H9 (cell line): ENCODE measurements around the gene SERPINB5. TPM values are rescaled to one million over a fixed set of nuclear protein-coding genes. Genes with fewer than 3 reads are reported as not detected.

Source experiments
- DNase-seq: peaks from one replicate; pipeline ENCODE4 v3.0.0-alpha.2; 2017
- H2AFZ ChIP-seq: one replicate; pipeline ENCODE4 v1.6.1; 2013; ENCODE audit warnings: mild to moderate bottlenecking, low read length, control low read depth, moderate library complexity
- H2AK5ac ChIP-seq: 2 replicates; pipeline ENCODE4 v1.6.1; 2013; ENCODE audit warnings: low read length, control low read depth, mixed read lengths; ENCODE audit not compliant: insufficient read length
- H2BK120ac ChIP-seq: one replicate; pipeline ENCODE4 v1.6.1; 2013; ENCODE audit warnings: low read depth, mild to moderate bottlenecking, low read length, control low read depth, inconsistent platforms; ENCODE audit not compliant: poor library complexity, severe bottlenecking
- H2BK12ac ChIP-seq: 2 replicates; pipeline ENCODE4 v1.6.1; 2013; ENCODE audit warnings: low read length, control low read depth, mixed read lengths, low read depth; ENCODE audit not compliant: insufficient read length
- H2BK15ac ChIP-seq: 2 replicates; pipeline ENCODE4 v1.6.1; 2013; ENCODE audit warnings: low read depth, low read length, control low read depth
- H2BK20ac ChIP-seq: one replicate; pipeline ENCODE4 v1.6.1; 2013; ENCODE audit warnings: low read depth, mild to moderate bottlenecking, low read length, control low read depth, inconsistent platforms; ENCODE audit not compliant: poor library complexity, severe bottlenecking
- H2BK5ac ChIP-seq: 2 replicates; pipeline ENCODE4 v1.6.1; 2013; ENCODE audit warnings: low read length, control low read depth, mixed read lengths; ENCODE audit not compliant: insufficient read length
- H3K14ac ChIP-seq: 2 replicates; pipeline ENCODE4 v1.6.1; 2013; ENCODE audit warnings: low read length, control low read depth; ENCODE audit not compliant: insufficient read depth
- H3K18ac ChIP-seq: 2 replicates; pipeline ENCODE4 v1.6.1; 2013; ENCODE audit warnings: low read depth, mild to moderate bottlenecking, mixed read lengths, low read length, control low read depth; ENCODE audit not compliant: insufficient read length
- H3K23ac ChIP-seq: 2 replicates; pipeline ENCODE4 v1.6.1; 2013; ENCODE audit warnings: low read length, control low read depth, mixed read lengths, low read depth; ENCODE audit not compliant: insufficient read length
- H3K23me2 ChIP-seq: 2 replicates; pipeline ENCODE4 v1.6.1; 2013; ENCODE audit warnings: low read depth, mild to moderate bottlenecking, mixed read lengths, low read length, control low read depth; ENCODE audit not compliant: insufficient read length, poor library complexity, severe bottlenecking
- H3K27ac ChIP-seq: 2 replicates; pipeline ENCODE4 v1.5.1; 2013; ENCODE audit warnings: low read length, control low read depth, mixed read lengths, low read depth; ENCODE audit not compliant: insufficient read length
- H3K27me3 ChIP-seq: 2 replicates; pipeline ENCODE4 v1.6.1; 2013; ENCODE audit warnings: low read length, control low read depth, inconsistent platforms; ENCODE audit not compliant: insufficient read depth
- H3K4ac ChIP-seq: 2 replicates; pipeline ENCODE4 v1.6.1; 2013; ENCODE audit warnings: low read depth, mild to moderate bottlenecking, control low read depth, inconsistent platforms, low read length, moderate library complexity
- H3K4me1 ChIP-seq: 2 replicates; pipeline ENCODE4 v1.6.1; 2013; ENCODE audit warnings: low read length, control low read depth, inconsistent platforms; ENCODE audit not compliant: insufficient read depth
- H3K4me2 ChIP-seq: 2 replicates; pipeline ENCODE4 v1.6.1; 2013; ENCODE audit warnings: low read length, control low read depth, mixed read lengths; ENCODE audit not compliant: insufficient read length, insufficient read depth
- H3K56ac ChIP-seq: 2 replicates; pipeline ENCODE4 v1.6.1; 2013; ENCODE audit warnings: low read depth, mild to moderate bottlenecking, mixed read lengths, low read length, control low read depth; ENCODE audit not compliant: insufficient read length
- H3K79me1 ChIP-seq: 2 replicates; pipeline ENCODE4 v1.6.1; 2013; ENCODE audit warnings: low read depth, mild to moderate bottlenecking, moderate library complexity, low read length, control low read depth, inconsistent platforms; ENCODE audit not compliant: insufficient read depth, poor library complexity, severe bottlenecking
- H3K79me2 ChIP-seq: 2 replicates; pipeline ENCODE4 v1.6.1; 2013; ENCODE audit warnings: low read length, control low read depth, inconsistent platforms; ENCODE audit not compliant: insufficient read depth
- H3K9ac ChIP-seq: 2 replicates; pipeline ENCODE4 v1.6.1; 2013; ENCODE audit warnings: low read length, control low read depth, mixed read lengths; ENCODE audit not compliant: insufficient read length; ENCODE audit errors: extremely low read depth
- H3K9me3 ChIP-seq: one replicate; pipeline ENCODE4 v1.6.1; 2013; ENCODE audit warnings: low read depth, low read length, inconsistent platforms; ENCODE audit not compliant: control insufficient read depth
- H3T11ph ChIP-seq: one replicate; pipeline ENCODE4 v1.6.1; 2013; ENCODE audit warnings: mild to moderate bottlenecking, low read length, control low read depth, inconsistent platforms
- H4K20me1 ChIP-seq: one replicate; pipeline ENCODE4 v1.6.1; 2013; ENCODE audit not compliant: control insufficient read depth, insufficient read length, insufficient read depth
- H4K5ac ChIP-seq: 2 replicates; pipeline ENCODE4 v1.6.1; 2013; ENCODE audit warnings: low read depth, mild to moderate bottlenecking, mixed read lengths, low read length, control low read depth; ENCODE audit not compliant: insufficient read length
- H4K8ac ChIP-seq: replicated peaks from 2 replicates; pipeline ENCODE4 v1.6.1; 2013; ENCODE audit warnings: low read length, control low read depth, mixed read lengths, low read depth; ENCODE audit not compliant: insufficient read length
- H4K91ac ChIP-seq: 2 replicates; pipeline ENCODE4 v1.6.1; 2013; ENCODE audit warnings: low read depth, mild to moderate bottlenecking, moderate library complexity, mixed read lengths, low read length, control low read depth; ENCODE audit not compliant: insufficient read length
- H3K27ac Mint-ChIP-seq, 3 experiments: 2 replicates in 2 of 3; 3 replicates in 1 of 3; pipeline ENCODE4 v1.8.0; 2020 to 2021; ENCODE audit warnings: mixed read lengths in 3 of 3, mild to moderate bottlenecking in 1 of 3, moderate library complexity in 1 of 3
- H3K27me3 Mint-ChIP-seq: 2 replicates; pipeline ENCODE4 v1.8.0; 2021; ENCODE audit warnings: low read depth, mild to moderate bottlenecking, moderate library complexity, mixed read lengths
- H3K36me3 Mint-ChIP-seq, 3 experiments: 2 replicates in 2 of 3; 3 replicates in 1 of 3; pipeline ENCODE4 v1.8.0; 2020 to 2021; ENCODE audit warnings: low read depth in 3 of 3, mixed read lengths in 3 of 3; ENCODE audit not compliant: insufficient read depth in 1 of 3
- H3K4me1 Mint-ChIP-seq, 2 experiments: 2 replicates each; pipeline ENCODE4 v1.8.0; 2020; ENCODE audit warnings: mixed read lengths in 2 of 2
- H3K4me3 Mint-ChIP-seq, 2 experiments: 2 replicates in 1 of 2; 3 replicates in 1 of 2; pipeline ENCODE4 v1.8.0; 2020 to 2021; ENCODE audit warnings: mild to moderate bottlenecking in 2 of 2, mixed read lengths in 2 of 2, moderate library complexity in 1 of 2
- H3K9me3 Mint-ChIP-seq, 2 experiments: 2 replicates in 1 of 2; 3 replicates in 1 of 2; pipeline ENCODE4 v1.8.0; 2020; ENCODE audit warnings: mild to moderate bottlenecking in 2 of 2, mixed read lengths in 2 of 2, moderate library complexity in 1 of 2
- WGBS: extraction: QIAGEN DNeasy Blood & Tissue Kit; methylation state at CpG from one replicate; pipeline ENCODE4 v1.1.7; 2013; ENCODE audit warnings: missing lambda C conversion rate, low lambda C conversion rate, mixed read lengths; ENCODE audit not compliant: insufficient read length; ENCODE audit errors: extremely low coverage; 5-methylcytosine and 5-hydroxymethylcytosine counted together
- total RNA-seq: library from RNA; stranded (reverse); gene quantifications from 2 replicates; pipeline ENCODE4 v1.2.1, GENCODE V29; 2021
- TF ChIP-seq, protein P1 (sequence below): fragments of 200-600 bp; sonication (generic); conservative IDR thresholded peaks from 3 replicates; pipeline ENCODE4 v1.8.0; 2021; ENCODE audit warnings: antibody characterized with exemption, mild to moderate bottlenecking

SERPINB5 gene
- total RNA-seq, 1 experiment from 2014 or later = not detected

- no peaks in the 10 kb centered on the region for H3K27me3 Mint-ChIP-seq
- no peak overlapping the region for H2BK5ac ChIP-seq
- no CpG with 5 or more reads among the region's 1 CpG for WGBS
These were observed 36.5 kb upstream of the SERPINB5 start for GRCh38 chr18:63440219-63440618.

More at GRCh38 chr18:63440219-63440618, 36.5 kb upstream of the SERPINB5 start:
- TF ChIP-seq, protein P1, sequence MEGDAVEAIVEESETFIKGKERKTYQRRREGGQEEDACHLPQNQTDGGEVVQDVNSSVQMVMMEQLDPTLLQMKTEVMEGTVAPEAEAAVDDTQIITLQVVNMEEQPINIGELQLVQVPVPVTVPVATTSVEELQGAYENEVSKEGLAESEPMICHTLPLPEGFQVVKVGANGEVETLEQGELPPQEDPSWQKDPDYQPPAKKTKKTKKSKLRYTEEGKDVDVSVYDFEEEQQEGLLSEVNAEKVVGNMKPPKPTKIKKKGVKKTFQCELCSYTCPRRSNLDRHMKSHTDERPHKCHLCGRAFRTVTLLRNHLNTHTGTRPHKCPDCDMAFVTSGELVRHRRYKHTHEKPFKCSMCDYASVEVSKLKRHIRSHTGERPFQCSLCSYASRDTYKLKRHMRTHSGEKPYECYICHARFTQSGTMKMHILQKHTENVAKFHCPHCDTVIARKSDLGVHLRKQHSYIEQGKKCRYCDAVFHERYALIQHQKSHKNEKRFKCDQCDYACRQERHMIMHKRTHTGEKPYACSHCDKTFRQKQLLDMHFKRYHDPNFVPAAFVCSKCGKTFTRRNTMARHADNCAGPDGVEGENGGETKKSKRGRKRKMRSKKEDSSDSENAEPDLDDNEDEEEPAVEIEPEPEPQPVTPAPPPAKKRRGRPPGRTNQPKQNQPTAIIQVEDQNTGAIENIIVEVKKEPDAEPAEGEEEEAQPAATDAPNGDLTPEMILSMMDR = no peak
- Histone ChIP-seq H3K27ac (no peak overlapping the region), H3K9ac (no peak overlapping the region), H4K8ac (no peak overlapping the region), H3T11ph (no peak overlapping the region), H3K23ac (no peak overlapping the region), H3K79me2 (no peaks in the 10 kb centered on the region), H3K4ac (no peak overlapping the region), H3K14ac (no peak overlapping the region), H3K4me2 (no peak overlapping the region), H3K56ac (no peak overlapping the region), H2AFZ (no peak overlapping the region), H4K5ac (no peak overlapping the region), H2BK12ac (no peak overlapping the region), H2BK120ac (no peak overlapping the region), H2AK5ac (no peak overlapping the region), H3K9me3 (no peaks in the 10 kb centered on the region), H3K27me3 (no peaks in the 10 kb centered on the region), H2BK20ac (no peak overlapping the region), H4K91ac (no peak overlapping the region), H4K20me1 (no peaks in the 10 kb centered on the region), H3K79me1 (no peaks in the 10 kb centered on the region), H3K23me2 (no peaks in the 10 kb centered on the region), H3K18ac (no peak overlapping the region), H3K4me1 (no peaks in the 10 kb centered on the region), H2BK15ac (no peak overlapping the region)
- H3K4me1 Mint-ChIP-seq = no peaks in the 10 kb centered on the region
- DNase-seq = no peak
- no peaks in the 10 kb centered on the region for H3K9me3 Mint-ChIP-seq
- no peaks in the 10 kb centered on the region for H3K36me3 Mint-ChIP-seq
- H3K27ac Mint-ChIP-seq = no peak overlapping the region
- no peak overlapping the region for H3K4me3 Mint-ChIP-seq
